ENCODE results near the gene CDCP1. TPM values are rescaled to one million over a fixed set of nuclear protein-coding genes. Genes with fewer than 3 reads are reported as not detected.

The CDCP1 gene
- total RNA-seq, 2 experiments from 2014 or later = 1.7 to 1.8 TPM

DNA sequence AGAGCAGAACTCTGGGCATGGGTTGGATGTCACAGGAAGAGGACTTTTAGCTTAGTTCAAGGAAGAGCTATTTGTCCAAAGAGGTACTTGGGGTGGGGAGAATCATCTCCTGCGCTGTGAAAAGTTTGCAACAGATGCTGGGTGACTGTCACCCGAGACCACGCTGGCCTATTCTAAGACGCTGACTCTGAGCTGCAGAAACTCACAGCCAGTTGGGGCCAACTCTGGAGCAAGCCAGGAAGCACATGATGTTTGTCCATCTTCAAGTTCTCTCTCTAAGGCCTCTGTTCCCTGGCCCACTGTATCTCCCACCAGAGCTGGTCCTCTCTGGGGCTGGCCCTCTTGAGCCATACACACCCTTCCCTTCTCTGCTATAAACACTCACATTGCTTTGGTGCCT, 17.9 kb upstream of the CDCP1 start:
- ATAC-seq (ENCODE audit: poor library complexity) (no peak), DNase-seq (no peak)
- Histone ChIP-seq H3K36me3 (ENCODE audit: insufficient read depth, low read length) (no peaks in the 10 kb centered on the region), H3K27me3 (ENCODE audit: control insufficient read depth in 1 of 2, insufficient read depth in 2 of 2, low read length in 2 of 2) (no peaks in the 10 kb centered on the region), H3K27ac (ENCODE audit: low read depth in 1 of 2, low read length in 2 of 2) (no peak overlapping the region), H3K9me3 (ENCODE audit: control insufficient read depth in 1 of 2, insufficient read depth in 1 of 2, low read length in 2 of 2) (peaks cover 0 to 5% of the 10 kb centered on the region in 2 experiments), H3K4me3 (ENCODE audit: low read length) (no peak overlapping the region), H3K4me1 (ENCODE audit: insufficient read depth, low read length) (peaks cover 18% of the 10 kb centered on the region)
- no peaks in the 10 kb centered on the region for H3K9me3 Mint-ChIP-seq
- peaks cover 19% of the 10 kb centered on the region for H3K4me1 Mint-ChIP-seq (ENCODE audit: low read depth)
- no peak overlapping the region for H3K4me3 Mint-ChIP-seq
- no peak overlapping the region for H3K27ac Mint-ChIP-seq
- H3K36me3 Mint-ChIP-seq (ENCODE audit: low read depth) = no peaks in the 10 kb centered on the region
- TF ChIP-seq, protein P1, sequence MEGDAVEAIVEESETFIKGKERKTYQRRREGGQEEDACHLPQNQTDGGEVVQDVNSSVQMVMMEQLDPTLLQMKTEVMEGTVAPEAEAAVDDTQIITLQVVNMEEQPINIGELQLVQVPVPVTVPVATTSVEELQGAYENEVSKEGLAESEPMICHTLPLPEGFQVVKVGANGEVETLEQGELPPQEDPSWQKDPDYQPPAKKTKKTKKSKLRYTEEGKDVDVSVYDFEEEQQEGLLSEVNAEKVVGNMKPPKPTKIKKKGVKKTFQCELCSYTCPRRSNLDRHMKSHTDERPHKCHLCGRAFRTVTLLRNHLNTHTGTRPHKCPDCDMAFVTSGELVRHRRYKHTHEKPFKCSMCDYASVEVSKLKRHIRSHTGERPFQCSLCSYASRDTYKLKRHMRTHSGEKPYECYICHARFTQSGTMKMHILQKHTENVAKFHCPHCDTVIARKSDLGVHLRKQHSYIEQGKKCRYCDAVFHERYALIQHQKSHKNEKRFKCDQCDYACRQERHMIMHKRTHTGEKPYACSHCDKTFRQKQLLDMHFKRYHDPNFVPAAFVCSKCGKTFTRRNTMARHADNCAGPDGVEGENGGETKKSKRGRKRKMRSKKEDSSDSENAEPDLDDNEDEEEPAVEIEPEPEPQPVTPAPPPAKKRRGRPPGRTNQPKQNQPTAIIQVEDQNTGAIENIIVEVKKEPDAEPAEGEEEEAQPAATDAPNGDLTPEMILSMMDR (IDR thresholded peaks at IDR 0.05) = no peak
- intact Hi-C loops (cut with DNase I, micrococcal nuclease) = no loop called here
- H3K27me3 Mint-ChIP-seq = no peaks in the 10 kb centered on the region
- ChIA-PET POLR2A (no interaction called here), CTCF (no interaction called here)

DNA sequence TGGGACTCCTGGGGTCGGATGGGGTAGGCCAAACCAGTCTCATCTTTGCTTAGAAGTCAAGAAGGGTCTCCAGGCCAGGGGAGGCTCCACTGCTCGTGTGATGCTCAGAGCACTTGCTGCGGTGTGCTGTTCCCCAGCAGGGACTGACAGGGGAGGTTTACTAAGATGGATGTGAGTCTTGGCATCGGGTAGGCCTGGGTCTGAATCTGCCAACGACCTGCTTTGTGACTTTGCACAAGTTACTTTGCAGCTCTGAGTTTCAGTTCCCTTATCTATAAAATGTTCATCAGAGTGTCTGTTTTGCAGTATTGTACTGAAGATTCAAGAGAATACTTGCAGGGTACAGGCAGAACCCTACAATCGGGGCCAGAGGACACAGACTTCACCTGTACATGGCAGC, 17.3 kb upstream of the CDCP1 start:
- Mint-ChIP-seq H3K27me3 (no peaks in the 10 kb centered on the region), H3K4me3 (no peak overlapping the region), H3K36me3 (ENCODE audit: low read depth) (no peaks in the 10 kb centered on the region), H3K9me3 (no peaks in the 10 kb centered on the region), H3K27ac (no peak overlapping the region), H3K4me1 (ENCODE audit: low read depth) (peaks cover 18% of the 10 kb centered on the region)
- ATAC-seq (ENCODE audit: poor library complexity) (no peak), DNase-seq (no peak)
- ChIA-PET CTCF (no interaction called here), POLR2A (no interaction called here)
- Histone ChIP-seq H3K36me3 (ENCODE audit: insufficient read depth, low read length) (no peaks in the 10 kb centered on the region), H3K27me3 (ENCODE audit: control insufficient read depth in 1 of 2, insufficient read depth in 2 of 2, low read length in 2 of 2) (no peaks in the 10 kb centered on the region), H3K4me3 (ENCODE audit: low read length) (no peak overlapping the region), H3K27ac (ENCODE audit: low read depth in 1 of 2, low read length in 2 of 2) (no peak overlapping the region), H3K4me1 (ENCODE audit: insufficient read depth, low read length) (peaks cover 18% of the 10 kb centered on the region), H3K9me3 (ENCODE audit: control insufficient read depth in 1 of 2, insufficient read depth in 1 of 2, low read length in 2 of 2) (peaks cover 0 to 5% of the 10 kb centered on the region in 2 experiments)
- TF ChIP-seq, protein P1 (IDR thresholded peaks at IDR 0.05) = no peak
- intact Hi-C loops (cut with DNase I, micrococcal nuclease) = no loop called here

DNA sequence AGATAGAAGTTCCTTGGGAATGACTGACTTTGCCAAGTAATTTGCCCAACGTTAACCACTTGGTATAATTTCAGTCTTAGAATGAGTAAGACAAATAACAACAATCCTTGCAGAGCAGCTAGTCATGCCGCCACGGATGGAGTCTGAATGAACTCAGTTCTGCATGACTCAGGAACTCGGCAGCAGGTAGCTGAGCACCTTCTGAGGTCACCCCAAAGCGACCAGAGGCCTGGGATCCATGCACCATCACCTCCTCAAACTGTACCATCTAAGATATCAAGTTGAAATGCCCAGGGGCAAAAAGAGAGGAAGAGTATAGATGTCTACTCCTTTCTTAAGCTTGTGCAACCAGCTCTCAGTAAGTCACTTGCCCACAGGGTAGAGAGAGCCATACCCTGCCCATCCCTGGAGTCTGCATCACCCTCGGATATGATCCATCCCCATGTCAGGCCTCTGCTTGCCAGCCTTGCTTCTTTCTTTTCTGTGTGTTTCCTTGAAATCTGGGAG, 8.5 kb upstream of the CDCP1 start:
- ChIA-PET POLR2A (no interaction called here), CTCF (no interaction called here)
- no peaks in the 10 kb centered on the region for H3K4me1 Mint-ChIP-seq (ENCODE audit: low read depth)
- H3K4me3 ChIP-seq (ENCODE audit: low read length) = no peak overlapping the region
- TF ChIP-seq, protein P1 (IDR thresholded peaks at IDR 0.05) = no peak
- peaks cover 4% of the 10 kb centered on the region for H3K36me3 Mint-ChIP-seq (ENCODE audit: low read depth)
- no peaks in the 10 kb centered on the region for H3K36me3 ChIP-seq (ENCODE audit: insufficient read depth, low read length)
- H3K9me3 ChIP-seq (ENCODE audit: control insufficient read depth in 1 of 2, insufficient read depth in 1 of 2, low read length in 2 of 2) = peaks cover 4 to 9% of the 10 kb centered on the region in 2 experiments
- H3K27me3 Mint-ChIP-seq = no peaks in the 10 kb centered on the region
- ATAC-seq (ENCODE audit: poor library complexity) (no peak), DNase-seq (no peak)
- no peaks in the 10 kb centered on the region for H3K4me1 ChIP-seq (ENCODE audit: insufficient read depth, low read length)
- intact Hi-C loops (cut with DNase I, micrococcal nuclease) = loop anchor here in 1 of 2 experiments (1.0 kb wide), 1 partner anchor 16 kb away; no protein-coding TSS in a partner anchor
- no peak overlapping the region for H3K27ac Mint-ChIP-seq
- peaks cover 6% of the 10 kb centered on the region for H3K9me3 Mint-ChIP-seq
- no peak overlapping the region for H3K27ac ChIP-seq (ENCODE audit: low read depth in 1 of 2, low read length in 2 of 2)
- H3K4me3 Mint-ChIP-seq = no peak overlapping the region
- no peaks in the 10 kb centered on the region for H3K27me3 ChIP-seq (ENCODE audit: control insufficient read depth in 1 of 2, insufficient read depth in 2 of 2, low read length in 2 of 2)
